ENCODE data around the gene PDPR.
"Not testable (repeated sequence)": the region's sequence is repeated elsewhere in the genome, so short reads cannot be mapped to it uniquely, and the experiment has no call there.

GRCh38 chr16:70147853-70148252 lies 33.7 kb downstream of the PDPR start:
- TF ChIP-seq, protein P1, sequence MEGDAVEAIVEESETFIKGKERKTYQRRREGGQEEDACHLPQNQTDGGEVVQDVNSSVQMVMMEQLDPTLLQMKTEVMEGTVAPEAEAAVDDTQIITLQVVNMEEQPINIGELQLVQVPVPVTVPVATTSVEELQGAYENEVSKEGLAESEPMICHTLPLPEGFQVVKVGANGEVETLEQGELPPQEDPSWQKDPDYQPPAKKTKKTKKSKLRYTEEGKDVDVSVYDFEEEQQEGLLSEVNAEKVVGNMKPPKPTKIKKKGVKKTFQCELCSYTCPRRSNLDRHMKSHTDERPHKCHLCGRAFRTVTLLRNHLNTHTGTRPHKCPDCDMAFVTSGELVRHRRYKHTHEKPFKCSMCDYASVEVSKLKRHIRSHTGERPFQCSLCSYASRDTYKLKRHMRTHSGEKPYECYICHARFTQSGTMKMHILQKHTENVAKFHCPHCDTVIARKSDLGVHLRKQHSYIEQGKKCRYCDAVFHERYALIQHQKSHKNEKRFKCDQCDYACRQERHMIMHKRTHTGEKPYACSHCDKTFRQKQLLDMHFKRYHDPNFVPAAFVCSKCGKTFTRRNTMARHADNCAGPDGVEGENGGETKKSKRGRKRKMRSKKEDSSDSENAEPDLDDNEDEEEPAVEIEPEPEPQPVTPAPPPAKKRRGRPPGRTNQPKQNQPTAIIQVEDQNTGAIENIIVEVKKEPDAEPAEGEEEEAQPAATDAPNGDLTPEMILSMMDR (IDR thresholded peaks at IDR 0.05): not testable (repeated sequence)
- not testable (repeated sequence) for TF ChIP-seq ZNF219 (CRISPR knock-in tag; IDR thresholded peaks at IDR 0.05; ENCODE audit: borderline replicate concordance); MAX (CRISPR knock-in tag; IDR thresholded peaks at IDR 0.05); ATF2 (CRISPR knock-in tag; IDR thresholded peaks at IDR 0.05; ENCODE audit: borderline replicate concordance, low read depth)
- TF ChIP-seq, protein P2, sequence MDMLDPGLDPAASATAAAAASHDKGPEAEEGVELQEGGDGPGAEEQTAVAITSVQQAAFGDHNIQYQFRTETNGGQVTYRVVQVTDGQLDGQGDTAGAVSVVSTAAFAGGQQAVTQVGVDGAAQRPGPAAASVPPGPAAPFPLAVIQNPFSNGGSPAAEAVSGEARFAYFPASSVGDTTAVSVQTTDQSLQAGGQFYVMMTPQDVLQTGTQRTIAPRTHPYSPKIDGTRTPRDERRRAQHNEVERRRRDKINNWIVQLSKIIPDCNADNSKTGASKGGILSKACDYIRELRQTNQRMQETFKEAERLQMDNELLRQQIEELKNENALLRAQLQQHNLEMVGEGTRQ (CRISPR knock-in tag; IDR thresholded peaks at IDR 0.05): not testable (repeated sequence)
- TF ChIP-seq, protein P3, sequence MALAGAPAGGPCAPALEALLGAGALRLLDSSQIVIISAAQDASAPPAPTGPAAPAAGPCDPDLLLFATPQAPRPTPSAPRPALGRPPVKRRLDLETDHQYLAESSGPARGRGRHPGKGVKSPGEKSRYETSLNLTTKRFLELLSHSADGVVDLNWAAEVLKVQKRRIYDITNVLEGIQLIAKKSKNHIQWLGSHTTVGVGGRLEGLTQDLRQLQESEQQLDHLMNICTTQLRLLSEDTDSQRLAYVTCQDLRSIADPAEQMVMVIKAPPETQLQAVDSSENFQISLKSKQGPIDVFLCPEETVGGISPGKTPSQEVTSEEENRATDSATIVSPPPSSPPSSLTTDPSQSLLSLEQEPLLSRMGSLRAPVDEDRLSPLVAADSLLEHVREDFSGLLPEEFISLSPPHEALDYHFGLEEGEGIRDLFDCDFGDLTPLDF (CRISPR knock-in tag; IDR thresholded peaks at IDR 0.05): not testable (repeated sequence)
